Embryonic facial prominence (tissue), 1 donor: Measurements from ENCODE around the gene KCNQ1OT1.

Experiments used
- DNase-seq: peaks from one replicate; pipeline ENCODE4 v3.0.0-alpha.2; 2016; ENCODE audit errors: extremely low spot score

KCNQ1OT1 gene

DNA sequence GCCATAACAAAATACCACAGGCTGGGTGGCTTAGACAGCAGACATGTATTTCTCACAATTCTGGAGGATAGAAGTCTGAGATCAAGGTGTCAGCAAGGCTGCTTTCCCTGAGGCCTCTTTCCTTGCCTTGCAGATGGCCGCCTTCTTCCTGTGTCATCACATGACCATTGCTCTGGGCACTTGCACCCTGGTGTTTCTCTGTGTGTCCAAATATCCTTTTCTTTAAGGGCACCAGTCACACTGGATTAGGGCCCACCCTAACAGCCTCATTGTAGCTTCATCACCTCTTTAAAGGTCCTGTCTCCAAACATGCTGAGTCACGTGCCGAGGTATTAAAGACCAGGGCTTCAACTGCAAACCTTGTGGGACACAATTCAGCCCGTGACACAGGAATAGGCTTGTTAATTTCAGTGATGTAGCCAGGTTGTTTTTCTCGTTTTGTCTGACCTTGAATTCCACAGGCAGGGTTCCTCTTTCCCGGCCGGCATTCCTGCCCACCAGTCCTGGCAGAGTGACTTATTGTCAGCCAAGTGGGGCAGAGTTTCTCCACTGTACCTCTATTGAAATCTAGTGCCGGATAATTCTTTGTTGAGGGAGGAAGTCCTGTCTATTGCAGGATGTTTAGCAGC, 100.1 kb downstream of the KCNQ1OT1 start:
- no peak for DNase-seq

DNA sequence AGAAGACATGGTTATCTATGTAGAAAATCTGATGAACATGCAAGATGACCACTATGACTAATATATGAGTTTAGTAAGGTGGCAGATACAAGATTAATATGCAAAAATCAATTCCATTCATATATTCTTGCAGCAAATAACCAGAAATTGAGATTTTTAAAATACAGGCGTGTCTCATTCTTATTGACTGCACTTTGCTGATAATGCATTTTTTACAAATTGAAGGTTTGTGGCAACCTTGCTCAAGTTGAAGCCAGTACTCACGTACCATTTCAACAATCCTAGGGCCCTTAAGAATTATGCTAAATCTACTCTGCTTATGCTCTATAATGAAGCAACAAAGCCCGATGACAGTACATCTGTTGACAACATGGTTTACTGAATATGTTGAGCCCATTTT, 104.6 kb downstream of the KCNQ1OT1 start:
- no peak for DNase-seq

DNA sequence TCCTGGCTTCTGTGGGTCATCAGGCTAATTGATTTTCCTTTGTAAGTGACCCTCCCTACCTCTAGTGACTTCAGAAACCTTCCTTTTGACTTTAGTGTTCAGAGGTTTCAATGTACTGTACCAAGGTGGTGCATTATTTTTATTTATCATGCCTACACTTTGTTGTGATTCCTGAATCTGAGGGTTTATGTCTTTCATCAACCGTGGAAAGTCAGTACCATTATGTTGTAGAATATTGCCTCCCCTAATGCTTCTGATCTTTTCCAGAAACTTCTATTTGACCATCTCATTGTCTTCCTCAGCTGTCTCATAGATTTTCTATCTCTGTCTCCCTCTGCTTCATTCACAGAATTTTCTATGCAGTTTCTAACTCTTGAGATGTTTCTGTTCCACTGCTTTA, 105.5 kb downstream of the KCNQ1OT1 start:
- DNase-seq, result no peak

DNA sequence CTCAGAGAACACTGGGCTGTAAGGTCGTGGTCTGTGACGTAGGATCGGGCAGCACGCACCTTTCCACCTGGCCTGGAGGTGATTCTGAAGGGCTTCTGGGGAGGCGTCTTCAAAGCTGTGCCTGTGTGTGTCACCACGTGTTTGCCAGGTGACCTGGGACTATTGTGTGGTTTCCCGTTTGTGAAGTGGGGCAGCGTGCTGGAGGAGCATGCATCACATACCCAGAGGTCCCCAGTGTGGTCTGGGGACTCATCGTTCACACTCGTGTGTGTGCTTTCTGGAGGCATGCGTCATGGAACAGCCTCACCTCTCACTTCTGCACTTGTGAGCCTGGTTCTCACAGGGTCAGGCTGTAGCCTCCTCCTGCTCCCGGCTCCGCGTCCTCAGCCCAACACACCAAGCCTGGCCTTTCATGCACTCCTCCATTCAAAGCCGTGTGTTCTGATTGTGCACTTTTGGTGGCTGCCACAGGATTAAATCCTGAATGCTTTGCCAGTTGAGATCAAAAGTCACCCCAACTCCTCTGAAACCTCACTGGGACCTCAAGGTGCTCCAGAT, 106.3 kb downstream of the KCNQ1OT1 start:
- DNase-seq, result no peak

DNA sequence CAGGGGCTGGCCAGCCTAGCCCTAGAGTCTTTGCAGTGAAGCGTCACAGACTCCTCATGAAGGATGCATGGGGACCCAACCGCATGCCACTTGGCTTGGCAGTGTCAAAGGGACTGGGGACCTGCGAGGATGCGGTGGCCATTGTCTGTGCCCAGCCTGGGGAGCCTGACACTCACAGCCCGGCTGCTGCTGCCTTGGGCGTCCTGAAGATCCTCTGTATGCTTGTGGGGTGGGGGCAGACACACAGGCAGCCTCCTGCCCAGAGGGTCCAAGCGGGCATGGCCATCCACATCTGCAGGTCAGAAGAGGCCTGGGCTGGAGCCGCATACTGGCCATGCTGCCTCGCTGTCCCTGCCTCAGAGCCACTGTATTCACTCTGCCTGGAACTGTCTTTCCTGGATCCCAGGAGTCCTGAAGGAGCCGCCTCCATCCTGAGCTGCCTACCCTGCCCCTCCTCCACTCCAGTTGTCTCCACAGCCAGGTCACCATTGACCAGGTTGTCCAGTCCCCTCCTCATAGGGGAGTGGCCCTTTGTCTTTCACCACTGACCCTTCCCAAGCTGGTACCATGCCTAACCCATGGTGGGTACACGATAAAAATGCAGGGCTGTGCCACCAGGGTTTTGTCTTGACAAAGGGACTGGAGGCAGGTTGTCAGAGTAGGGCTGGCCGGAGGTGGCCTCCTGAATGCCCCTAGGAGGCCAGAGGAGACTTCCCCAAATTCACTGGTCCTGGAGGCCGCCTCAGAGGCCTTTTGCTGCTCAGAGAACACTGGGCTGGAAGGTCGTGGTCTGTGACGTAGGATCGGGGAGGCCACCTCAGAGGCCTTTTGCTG, 107.0 kb downstream of the KCNQ1OT1 start:
- DNase-seq, result no peak

DNA sequence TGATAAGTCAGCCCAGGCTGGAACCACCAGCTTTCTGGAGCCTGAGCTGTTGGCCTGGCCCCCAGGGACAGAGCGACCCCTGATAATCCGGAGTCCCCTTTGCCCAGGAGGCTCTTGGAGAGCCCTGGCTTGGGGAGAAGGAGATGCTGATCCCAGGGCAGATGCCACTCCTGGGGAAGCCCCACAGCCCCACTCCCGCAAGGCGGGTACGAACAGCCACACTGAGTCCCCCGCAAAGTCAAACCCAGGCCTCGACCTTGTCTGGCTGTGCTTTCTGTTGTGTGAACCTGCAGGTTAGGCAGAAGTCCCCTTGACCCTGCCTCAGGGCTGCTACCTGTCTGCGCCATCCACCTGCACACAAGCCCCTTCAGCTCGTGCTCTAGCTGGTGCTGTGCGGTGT, 108.0 kb downstream of the KCNQ1OT1 start:
- DNase-seq, result no peak

DNA sequence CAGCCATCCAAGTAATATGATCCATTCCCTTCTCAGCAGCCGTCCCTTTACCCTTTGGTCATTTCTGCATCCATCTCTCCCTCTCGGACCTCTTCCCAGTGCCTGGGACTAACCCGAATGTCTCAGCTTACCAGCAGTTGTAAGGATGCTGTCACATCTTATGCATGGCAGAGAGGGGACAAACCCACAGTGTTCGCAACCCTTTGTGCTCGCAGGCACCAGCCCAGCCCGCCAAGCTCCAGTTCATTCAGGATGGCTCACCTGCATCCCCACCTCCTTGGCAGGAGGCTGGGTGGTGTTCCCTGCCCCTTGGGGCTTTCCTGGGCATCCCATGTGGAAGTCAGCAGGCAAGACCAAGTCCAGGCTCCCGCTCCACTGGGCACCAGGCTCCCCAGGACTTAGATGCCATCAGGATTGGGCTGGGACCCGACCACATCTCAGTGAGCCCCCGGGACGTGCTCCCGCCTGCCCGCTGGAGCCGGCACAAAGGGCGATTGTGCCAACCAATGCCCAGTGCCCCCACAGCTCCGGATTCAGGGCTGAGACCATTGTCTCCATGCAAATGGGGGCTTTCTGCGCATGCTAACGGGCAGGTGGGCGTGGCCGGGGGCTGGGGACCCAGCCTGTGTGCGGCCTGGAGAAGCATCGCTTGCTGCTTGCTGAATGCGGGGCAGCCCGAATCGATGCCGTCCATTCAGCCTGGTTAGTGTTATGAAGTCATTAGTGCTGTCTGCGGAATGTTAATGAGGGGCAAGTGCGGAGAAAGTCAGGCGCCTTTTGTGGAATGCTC, 108.6 kb downstream of the KCNQ1OT1 start:
- DNase-seq, result no peak

DNA sequence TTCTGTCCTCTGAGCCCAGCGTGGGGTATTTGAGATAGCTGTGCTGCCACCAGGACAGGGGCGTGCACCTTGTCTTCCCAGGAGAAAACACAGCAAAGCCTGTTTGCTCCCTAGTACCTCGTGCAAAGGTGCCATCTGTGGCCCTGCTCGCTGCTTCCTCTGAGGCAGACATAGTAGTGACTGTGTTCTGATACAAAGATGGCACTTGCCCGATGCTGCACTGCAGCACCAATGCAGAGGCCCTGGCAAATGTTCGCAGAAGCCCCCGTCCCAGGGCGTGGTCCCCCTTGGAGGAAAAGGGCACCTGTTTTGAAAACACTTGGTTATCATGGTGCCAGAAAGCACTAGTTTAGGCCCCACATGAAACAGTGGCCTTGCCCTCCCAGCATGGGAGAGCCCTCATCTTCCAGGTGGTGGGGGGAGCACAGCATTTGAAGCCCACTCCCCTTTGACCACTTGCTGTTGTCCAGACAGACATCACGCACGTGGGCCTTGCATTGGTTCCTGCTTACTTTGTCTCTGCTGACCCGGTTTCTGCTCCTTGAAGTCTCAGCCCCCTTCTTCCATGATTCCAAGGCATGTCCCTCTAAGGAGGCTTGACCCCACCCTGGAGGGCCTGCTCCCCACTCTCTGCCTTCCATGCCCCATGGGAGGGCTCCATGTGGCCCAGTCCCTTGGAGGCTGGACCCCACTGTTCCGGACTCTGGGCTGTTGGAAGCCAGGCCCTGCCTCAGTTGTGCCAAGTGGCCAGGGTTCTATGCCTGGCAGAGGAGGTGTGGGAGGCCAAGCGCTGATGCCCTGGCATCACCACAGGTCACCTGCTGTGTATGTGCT, 109.4 kb downstream of the KCNQ1OT1 start:
- DNase-seq, result no peak

DNA sequence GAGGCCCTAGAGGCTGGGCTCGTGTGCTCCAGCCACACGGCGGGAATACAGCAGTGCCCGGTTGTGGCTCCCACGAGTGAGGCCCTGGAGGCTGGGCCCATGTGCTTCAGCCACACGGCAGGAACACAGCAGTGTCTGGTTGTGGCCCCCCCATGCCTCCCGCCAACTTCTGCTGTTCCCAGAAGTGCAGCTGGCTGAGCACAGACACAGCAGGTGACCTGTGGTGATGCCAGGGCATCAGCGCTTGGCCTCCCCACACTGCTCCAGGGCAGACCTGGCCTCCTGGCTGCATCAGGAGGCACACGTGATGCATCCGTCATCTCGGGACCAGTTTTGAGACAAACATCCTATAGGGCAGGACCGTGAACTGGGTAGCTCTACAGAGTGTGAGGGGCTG, 110.3 kb downstream of the KCNQ1OT1 start:
- DNase-seq, result no peak

DNA sequence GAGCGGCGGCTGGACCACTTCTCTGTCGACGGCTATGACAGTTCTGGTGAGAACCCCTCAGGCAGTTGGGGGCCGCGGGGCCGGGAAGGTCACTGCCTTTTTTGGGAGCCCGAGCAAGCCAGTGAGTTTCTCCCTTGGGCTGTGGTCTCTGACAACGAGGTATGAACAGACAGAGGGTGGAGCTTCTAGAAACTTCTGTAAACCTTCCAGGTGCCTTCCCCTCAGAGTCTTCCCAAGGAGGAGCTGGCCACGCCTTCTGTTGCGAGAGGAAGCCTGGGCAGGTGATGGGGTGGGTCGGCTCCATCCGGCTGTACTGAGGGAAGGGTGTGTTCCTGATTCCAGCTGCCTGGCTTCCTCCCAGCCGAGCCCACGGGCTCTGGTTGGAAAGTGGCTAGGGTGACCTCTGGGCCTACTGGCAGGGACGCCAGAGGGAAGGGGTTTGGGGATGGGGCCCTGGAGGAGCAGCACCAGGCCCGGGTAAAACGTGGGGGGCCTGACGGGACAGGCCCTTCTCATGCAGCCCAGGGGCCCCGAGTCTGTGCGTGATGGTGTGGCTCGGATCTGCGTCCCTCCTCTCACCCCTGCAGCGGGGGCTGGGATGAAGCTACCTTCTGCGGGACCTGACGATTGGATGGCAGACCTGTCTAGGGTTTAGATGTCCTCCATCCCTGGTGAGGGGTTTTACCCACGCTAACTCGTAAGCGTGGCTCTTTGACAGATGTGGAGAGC, 110.8 kb downstream of the KCNQ1OT1 start:
- no peak for DNase-seq

DNA sequence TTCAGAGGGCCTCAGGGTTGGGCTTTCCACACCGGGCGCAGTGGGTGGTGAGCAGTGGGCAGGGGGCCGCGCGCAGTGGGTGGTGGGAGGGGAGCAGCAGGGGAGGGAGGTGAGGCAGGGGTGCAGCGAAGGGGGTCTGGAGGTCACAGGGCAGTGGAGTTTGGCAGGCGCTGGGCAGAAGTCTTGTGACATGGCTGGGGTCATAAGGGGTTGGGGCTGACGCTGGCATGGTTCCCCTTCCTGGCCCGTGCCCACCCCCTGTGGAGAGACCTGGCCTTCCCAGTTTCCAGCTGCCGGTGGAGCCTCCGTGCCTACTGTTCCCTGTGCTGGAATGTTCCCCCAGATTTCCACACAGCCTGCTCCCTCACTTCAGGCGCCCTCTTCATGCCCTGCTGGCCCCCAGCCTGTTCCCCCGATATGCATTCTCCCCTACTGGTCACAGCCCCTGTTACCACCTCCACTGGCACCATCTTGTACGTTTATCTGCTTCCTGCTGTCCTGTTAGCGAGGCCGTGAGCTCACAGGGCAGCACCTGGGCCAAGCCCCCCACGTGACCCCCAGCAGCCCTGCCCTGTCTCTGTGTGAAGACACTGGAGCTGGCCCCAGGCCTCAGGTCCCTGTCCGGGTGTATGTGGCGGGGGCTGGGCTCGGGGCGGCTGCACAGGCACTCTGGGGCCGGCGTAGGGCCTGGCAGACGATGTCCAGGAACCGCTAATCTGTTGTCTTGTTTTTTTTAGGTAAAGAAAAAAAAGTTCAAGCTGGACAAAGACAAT, 111.6 kb downstream of the KCNQ1OT1 start:
- DNase-seq, result no peak

DNA sequence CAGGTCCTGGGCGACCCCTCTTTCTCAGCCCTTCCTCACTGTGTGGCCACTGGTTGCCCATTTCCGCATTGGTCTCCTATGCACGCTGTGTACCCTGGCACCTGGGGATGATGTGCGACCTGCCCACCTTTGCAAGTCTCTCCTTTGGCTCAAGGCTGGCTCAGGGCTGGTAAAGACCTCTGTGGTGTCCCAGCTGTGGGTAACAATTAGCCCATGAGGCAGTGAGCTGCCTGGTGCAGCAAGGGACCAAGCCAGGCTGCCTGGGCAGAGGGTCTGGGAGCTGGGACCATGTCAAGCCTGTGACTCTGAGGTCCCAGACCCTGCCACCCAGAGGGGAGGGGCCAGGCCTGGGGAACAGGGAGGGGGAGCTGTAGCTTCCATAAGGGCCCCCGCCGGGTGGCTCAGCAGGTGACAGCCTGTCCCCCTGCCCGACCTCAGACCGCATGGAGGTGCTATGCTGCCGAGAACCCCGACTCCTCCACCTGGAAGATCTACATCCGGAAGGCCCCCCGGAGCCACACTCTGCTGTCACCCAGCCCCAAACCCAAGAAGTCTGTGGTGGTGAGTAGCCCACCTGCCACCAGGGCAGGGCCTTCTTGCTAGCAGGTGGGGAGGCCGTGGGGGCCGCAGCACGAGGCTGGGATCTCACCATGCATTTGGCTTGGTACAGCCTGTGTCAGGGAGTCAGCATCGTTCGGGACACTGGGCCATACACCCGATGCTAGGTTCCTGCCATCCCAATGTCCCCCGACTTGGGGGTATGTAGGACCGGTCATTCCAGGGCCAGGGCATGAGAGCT, 112.5 kb downstream of the KCNQ1OT1 start:
- DNase-seq, result no peak

DNA sequence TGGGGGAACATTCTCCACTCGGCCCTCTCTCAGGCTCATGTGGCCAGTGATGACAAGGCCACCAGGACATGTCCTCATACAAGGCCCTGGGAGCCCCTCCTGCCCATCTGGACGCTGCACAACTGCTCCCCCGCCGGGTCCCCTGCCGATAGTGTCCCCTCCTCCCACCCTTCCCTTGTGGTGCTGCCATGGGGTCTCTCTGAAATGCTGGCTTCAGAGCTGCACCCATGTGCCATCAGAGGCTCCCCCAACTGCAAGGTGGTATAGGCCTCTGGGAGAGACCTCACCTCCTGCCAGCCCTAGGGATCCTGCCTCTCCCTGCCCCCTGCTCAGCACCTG, 113.0 kb downstream of the KCNQ1OT1 start:
- DNase-seq, result no peak

DNA sequence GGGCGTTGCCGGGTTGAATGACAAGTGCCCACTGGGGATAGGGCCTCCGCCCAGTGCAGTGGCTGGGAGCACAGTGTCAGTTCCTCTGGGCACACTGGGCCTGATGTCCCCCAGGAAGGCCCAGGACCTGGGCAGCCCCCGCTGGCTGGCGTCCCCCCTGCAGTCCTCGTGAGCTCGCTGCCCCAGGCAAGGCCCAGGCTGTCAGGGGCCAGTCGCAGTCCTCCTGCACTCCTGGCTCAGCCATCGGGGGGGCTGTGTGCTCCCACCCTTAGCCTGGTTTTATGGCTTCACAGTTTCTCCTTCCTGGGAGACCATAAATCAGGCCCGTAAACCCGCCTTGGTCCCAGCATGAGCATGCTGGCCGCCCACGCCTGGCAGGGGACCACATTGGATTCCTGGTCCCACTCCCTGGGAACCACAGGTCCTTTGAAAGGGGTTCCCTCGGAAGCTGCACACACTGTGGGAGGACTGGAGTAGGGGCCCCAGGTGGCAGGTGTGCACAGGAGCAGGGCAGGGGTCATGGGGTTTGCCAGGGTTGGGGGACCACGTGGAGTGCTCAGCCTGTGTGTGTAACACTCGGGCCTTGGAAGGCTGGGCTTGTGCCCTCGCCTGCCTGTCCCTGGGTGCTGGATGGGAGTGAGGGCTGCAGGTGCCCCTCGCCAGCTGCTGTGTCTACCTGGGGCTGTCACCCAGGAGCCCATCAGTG, 113.6 kb downstream of the KCNQ1OT1 start:
- no peak for DNase-seq

DNA sequence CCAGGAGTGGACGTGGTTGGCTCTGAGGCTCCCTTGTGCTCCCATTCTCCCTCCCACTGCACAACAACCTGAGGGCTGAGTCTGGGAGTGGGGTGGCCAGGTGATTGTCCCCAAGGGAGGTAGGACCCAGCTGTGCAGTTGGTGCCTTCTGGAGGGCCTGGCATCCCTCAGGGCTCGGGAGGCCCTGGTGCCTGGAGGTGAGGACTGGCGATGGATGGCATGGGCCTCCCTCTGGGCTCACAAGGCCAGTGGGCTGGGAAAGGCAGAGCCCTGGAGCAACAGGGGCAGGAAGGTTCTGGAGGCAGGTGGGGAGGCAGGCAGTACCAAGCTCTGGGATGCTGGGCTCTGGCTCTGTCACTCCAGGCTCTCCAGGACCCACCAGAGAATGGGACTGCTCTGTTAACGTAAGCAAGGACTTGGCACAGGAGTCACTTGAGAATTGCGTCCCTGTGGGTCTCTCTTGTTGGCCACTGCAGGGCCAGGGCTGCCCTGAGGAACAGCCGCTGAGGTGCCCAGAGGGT, 114.2 kb downstream of the KCNQ1OT1 start:
- DNase-seq, result no peak

DNA sequence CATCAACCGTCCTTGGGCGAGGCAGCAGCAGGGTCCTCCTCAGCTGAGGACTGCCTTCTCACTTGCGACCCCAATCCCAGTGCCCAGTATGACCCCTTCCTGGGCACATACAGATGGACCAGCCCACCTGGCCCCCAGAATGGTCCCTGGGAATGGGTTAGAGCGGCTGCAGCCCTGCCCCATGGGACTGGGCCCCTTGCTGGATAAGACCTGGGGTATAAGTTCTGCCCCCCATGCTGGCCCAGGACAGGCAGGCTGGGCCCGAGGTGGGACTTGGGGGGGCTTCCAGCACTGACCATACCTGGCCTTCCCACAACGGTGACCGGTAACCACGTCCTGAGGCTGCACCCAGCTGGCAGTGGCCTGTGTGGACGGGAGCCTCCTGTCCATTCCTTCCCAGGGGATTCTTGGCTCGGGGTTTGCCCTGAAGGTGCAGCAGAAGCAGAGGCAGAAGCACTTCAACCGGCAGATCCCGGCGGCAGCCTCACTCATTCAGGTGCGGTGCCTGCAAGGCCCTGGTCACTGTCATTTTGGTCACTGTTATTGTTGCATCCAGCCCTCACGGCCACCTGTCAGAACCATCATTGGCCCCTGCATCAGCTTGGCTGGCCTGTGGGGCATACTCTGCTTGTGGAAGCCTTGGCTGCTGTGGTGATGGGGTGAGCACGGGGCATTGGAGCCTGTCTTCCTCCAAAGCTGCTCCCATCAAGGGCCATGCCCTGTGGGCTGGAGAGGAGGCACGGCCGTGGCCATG, 114.8 kb downstream of the KCNQ1OT1 start:
- DNase-seq, result no peak

DNA sequence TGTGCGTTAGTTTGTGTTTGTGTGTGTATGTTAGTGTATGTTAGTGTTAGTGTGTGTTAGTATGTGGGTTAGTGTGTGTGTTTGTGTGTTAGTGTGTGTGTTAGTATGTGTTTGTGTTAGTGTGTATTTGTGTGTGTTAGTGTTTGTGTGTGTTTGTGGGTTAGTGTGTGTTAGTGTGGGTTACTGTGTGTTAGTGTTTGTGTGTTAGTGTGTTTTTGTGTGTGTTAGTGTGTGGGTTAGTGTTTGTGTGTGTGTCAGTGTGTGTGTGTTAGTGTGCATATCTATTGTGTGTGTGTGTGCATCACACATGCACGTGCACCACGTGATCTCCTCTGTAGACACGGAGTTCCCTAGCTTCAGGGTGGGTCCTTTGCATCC, 115.4 kb downstream of the KCNQ1OT1 start:
- no peak for DNase-seq

DNA sequence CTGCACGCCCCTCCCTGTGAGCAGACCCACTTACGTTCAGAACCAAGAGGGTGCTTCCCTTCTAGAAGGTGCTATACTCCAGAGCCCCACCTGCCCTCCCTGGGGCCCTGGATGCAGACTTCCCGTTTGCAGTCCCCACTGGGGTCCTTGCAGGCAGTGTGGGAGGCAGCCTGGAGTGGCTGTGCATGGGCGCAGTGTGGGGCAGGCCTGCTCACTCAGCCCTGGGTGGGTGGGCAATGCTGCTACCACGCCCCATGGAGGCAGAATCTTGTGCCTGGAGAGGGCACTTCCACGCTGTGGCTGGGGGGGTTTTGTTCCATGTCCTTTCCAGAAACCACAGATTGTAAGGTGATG, 116.2 kb downstream of the KCNQ1OT1 start:
- no peak for DNase-seq
